WTC11 (cell line): ENCODE results near the gene ABCC9.

Experiments
- CTCF ChIP-seq: fragments of 200-600 bp; IDR thresholded peaks from 2 replicates; pipeline ENCODE4 v1.8.0; 2022; ENCODE audit warnings: antibody characterized with exemption
- FOXK1 ChIP-seq: sonication (generic); formaldehyde crosslinking; IDR thresholded peaks from 2 replicates; pipeline ENCODE4 v1.8.0; 2022; ENCODE audit warnings: mild to moderate bottlenecking, moderate library complexity, missing genetic modification reagents
- FOXP1 ChIP-seq: sonication (generic); formaldehyde crosslinking; IDR thresholded peaks from 2 replicates; pipeline ENCODE4 v1.8.0; 2022; ENCODE audit warnings: missing genetic modification reagents, mild to moderate bottlenecking, moderate library complexity, borderline replicate concordance
- MXD4 ChIP-seq: fragments of 250-450 bp; sonication (Bioruptor Pico); IDR thresholded peaks from 2 replicates; pipeline ENCODE4 v1.8.0; 2021; ENCODE audit warnings: mild to moderate bottlenecking, moderate library complexity, borderline replicate concordance
- NR1H2 ChIP-seq: sonication (generic); formaldehyde crosslinking; IDR thresholded peaks from 2 replicates; pipeline ENCODE4 v1.9.0; 2021; ENCODE audit warnings: mild to moderate bottlenecking, moderate library complexity, missing genetic modification reagents
- TEAD4 ChIP-seq: sonication (generic); formaldehyde crosslinking; IDR thresholded peaks from 2 replicates; pipeline ENCODE4 v1.8.0; 2022; ENCODE audit warnings: mild to moderate bottlenecking, missing genetic modification reagents
- USF2 ChIP-seq: sonication (generic); formaldehyde crosslinking; IDR thresholded peaks from 2 replicates; pipeline ENCODE4 v1.8.1; 2023; ENCODE audit warnings: mild to moderate bottlenecking, missing genetic modification reagents, moderate library complexity
- ZNF232 ChIP-seq: sonication (generic); formaldehyde crosslinking; IDR thresholded peaks from 2 replicates; pipeline ENCODE4 v1.8.0; 2022; ENCODE audit warnings: mild to moderate bottlenecking, missing genetic modification reagents
- TF ChIP-seq, protein P1 (sequence below): sonication (generic); formaldehyde crosslinking; IDR thresholded peaks from 2 replicates; pipeline ENCODE4 v1.8.1; 2023; ENCODE audit warnings: mild to moderate bottlenecking, missing genetic modification reagents, borderline replicate concordance
- TF ChIP-seq, protein P2 (sequence below): sonication (generic); formaldehyde crosslinking; IDR thresholded peaks from 2 replicates; pipeline ENCODE4 v1.8.0; 2022; ENCODE audit warnings: mild to moderate bottlenecking, missing genetic modification reagents
- TF ChIP-seq, protein P3 (sequence below): sonication (generic); formaldehyde crosslinking; conservative IDR thresholded peaks from 2 replicates; pipeline ENCODE4 v1.8.1; 2022; ENCODE audit warnings: mild to moderate bottlenecking, missing genetic modification reagents

DNA sequence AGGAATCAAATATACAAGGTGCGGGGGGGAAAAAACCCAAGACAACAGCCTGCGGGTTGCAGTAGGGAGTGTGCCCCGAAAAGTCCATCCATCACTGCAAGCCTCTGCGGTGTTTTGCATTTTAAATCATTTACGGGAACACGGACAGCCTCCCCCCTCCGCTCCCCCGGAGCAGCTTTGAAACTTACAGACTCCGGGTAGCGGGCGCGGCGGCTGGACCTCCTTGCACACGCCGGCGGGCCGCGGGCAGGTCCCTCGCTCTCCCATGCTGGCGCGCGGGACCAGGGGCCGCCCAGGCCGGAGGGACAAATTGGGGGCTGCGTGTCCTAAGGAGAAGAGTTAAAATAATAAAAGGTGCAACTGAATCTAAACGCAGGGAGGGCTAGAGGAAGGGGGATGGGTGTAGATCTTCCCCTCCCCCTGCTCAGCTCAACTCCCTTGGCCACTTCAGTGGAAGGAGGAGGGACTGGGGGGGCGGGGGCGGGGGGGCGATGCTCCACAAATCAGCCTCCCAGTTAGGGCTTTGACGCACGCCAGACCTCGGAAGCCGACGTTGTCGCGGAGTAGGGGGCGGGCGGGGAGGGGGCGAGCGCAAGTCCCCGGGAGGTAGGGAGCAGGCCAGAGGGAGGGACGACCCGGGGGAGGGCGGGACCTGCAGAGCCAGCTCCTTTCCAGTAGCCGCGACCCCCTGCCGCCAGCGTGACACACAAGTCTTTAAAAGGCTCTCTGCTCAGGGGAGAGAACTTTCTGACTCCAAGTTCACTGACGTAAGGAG lies 166.7 kb downstream of the ABCC9 start, which contains the start of gene KCNJ8:
- TF ChIP-seq, protein P1, sequence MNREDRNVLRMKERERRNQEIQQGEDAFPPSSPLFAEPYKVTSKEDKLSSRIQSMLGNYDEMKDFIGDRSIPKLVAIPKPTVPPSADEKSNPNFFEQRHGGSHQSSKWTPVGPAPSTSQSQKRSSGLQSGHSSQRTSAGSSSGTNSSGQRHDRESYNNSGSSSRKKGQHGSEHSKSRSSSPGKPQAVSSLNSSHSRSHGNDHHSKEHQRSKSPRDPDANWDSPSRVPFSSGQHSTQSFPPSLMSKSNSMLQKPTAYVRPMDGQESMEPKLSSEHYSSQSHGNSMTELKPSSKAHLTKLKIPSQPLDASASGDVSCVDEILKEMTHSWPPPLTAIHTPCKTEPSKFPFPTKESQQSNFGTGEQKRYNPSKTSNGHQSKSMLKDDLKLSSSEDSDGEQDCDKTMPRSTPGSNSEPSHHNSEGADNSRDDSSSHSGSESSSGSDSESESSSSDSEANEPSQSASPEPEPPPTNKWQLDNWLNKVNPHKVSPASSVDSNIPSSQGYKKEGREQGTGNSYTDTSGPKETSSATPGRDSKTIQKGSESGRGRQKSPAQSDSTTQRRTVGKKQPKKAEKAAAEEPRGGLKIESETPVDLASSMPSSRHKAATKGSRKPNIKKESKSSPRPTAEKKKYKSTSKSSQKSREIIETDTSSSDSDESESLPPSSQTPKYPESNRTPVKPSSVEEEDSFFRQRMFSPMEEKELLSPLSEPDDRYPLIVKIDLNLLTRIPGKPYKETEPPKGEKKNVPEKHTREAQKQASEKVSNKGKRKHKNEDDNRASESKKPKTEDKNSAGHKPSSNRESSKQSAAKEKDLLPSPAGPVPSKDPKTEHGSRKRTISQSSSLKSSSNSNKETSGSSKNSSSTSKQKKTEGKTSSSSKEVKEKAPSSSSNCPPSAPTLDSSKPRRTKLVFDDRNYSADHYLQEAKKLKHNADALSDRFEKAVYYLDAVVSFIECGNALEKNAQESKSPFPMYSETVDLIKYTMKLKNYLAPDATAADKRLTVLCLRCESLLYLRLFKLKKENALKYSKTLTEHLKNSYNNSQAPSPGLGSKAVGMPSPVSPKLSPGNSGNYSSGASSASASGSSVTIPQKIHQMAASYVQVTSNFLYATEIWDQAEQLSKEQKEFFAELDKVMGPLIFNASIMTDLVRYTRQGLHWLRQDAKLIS = no peak
- TF ChIP-seq CTCF (no peak), MXD4 (CRISPR knock-in tag) (no peak), FOXP1 (CRISPR knock-in tag) (no peak), FOXK1 (CRISPR knock-in tag) (no peak), USF2 (no peak), ZNF232 (CRISPR knock-in tag) (no peak), NR1H2 (CRISPR knock-in tag) (no peak), TEAD4 (CRISPR knock-in tag) (no peak)
- TF ChIP-seq, protein P2, sequence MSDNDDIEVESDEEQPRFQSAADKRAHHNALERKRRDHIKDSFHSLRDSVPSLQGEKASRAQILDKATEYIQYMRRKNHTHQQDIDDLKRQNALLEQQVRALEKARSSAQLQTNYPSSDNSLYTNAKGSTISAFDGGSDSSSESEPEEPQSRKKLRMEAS = no peak
- TF ChIP-seq, protein P3, sequence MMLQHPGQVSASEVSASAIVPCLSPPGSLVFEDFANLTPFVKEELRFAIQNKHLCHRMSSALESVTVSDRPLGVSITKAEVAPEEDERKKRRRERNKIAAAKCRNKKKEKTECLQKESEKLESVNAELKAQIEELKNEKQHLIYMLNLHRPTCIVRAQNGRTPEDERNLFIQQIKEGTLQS (CRISPR knock-in tag) = no peak
